ENCODE results near the gene INTS12.
"Not testable (repeated sequence)": the region's sequence is repeated elsewhere in the genome, so short reads cannot be mapped to it uniquely, and the experiment has no call there.

INTS12 gene

GRCh38 chr4:105712766-105713165 is 4.3 kb upstream of the INTS12 start:
- no peak overlapping the region for H3K4me3 Mint-ChIP-seq

GRCh38 chr4:105710678-105711077 is 2.2 kb upstream of the INTS12 start:
- H3K27ac Mint-ChIP-seq: no peak overlapping the region
- no peak for DNase-seq
- no peak overlapping the region for H3K4me3 Mint-ChIP-seq
- H3K36me3 Mint-ChIP-seq (ENCODE audit: insufficient read depth): peaks cover 6% of the 10 kb centered on the region
- no peak for ATAC-seq (replicated peaks)
- no peaks in the 10 kb centered on the region for H3K9me3 Mint-ChIP-seq
- peaks cover 17 to 25% of the 10 kb centered on the region in 2 donors for H3K4me1 Mint-ChIP-seq (ENCODE audit: low read depth in 2 of 2)
- no peaks in the 10 kb centered on the region for H3K27me3 Mint-ChIP-seq

More at GRCh38 chr4:105712766-105713165, 4.3 kb upstream of the INTS12 start:
- Mint-ChIP-seq H3K36me3 (ENCODE audit: insufficient read depth) (peaks cover 6% of the 10 kb centered on the region), H3K4me1 (ENCODE audit: low read depth in 2 of 2) (peaks cover 6 to 8% of the 10 kb centered on the region in 2 donors), H3K27ac (no peak overlapping the region), H3K27me3 (no peaks in the 10 kb centered on the region), H3K9me3 (no peaks in the 10 kb centered on the region)
- no peak for DNase-seq
- ATAC-seq (replicated peaks): no peak

- H3K27ac Mint-ChIP-seq: peak overlapping the region in 1 of 2 donors; percentile 97
- DNase-seq (no peak), ATAC-seq (replicated peaks) (no peak)
- H3K36me3 Mint-ChIP-seq (ENCODE audit: insufficient read depth): peaks cover 6% of the 10 kb centered on the region
- no peaks in the 10 kb centered on the region for H3K9me3 Mint-ChIP-seq
- H3K27me3 Mint-ChIP-seq: no peaks in the 10 kb centered on the region
- peaks cover 19 to 28% of the 10 kb centered on the region in 2 donors for H3K4me1 Mint-ChIP-seq (ENCODE audit: low read depth in 2 of 2)
- peak overlapping the region; percentile 94 to 96 for H3K4me3 Mint-ChIP-seq
Measured at GRCh38 chr4:105710012-105710600, 1.6 kb upstream of the INTS12 start.

- Mint-ChIP-seq H3K9me3 (no peaks in the 10 kb centered on the region), H3K4me1 (ENCODE audit: low read depth in 2 of 2) (peaks cover 19 to 28% of the 10 kb centered on the region in 2 donors), H3K36me3 (ENCODE audit: insufficient read depth) (peaks cover 6% of the 10 kb centered on the region), H3K27me3 (no peaks in the 10 kb centered on the region), H3K4me3 (peak overlapping the region; percentile 94 to 96), H3K27ac (peak overlapping the region; percentile 94 to 97)
- ATAC-seq (replicated peaks) (peak; percentile 18), DNase-seq (peak in 2 of 3 experiments; percentile 6 to 19)
Measured at GRCh38 chr4:105709081-105709450, 577 bp upstream of the INTS12 start.

- H3K9me3 Mint-ChIP-seq: no peaks in the 10 kb centered on the region
- DNase-seq: no peak
Measured at GRCh38 chr4:105707782-105708180, 708 bp downstream of the INTS12 start.

GRCh38 chr4:105698607-105699006 is 9.9 kb downstream of the INTS12 start:
- ATAC-seq (replicated peaks) (no peak), DNase-seq (no peak)
- H3K9me3 Mint-ChIP-seq: no peaks in the 10 kb centered on the region
- H3K27ac Mint-ChIP-seq: peak overlapping the region in 1 of 2 donors; percentile 22
- peaks cover 21% of the 10 kb centered on the region for H3K36me3 Mint-ChIP-seq (ENCODE audit: insufficient read depth)
- H3K4me1 Mint-ChIP-seq (ENCODE audit: low read depth in 2 of 2): peaks cover 8 to 11% of the 10 kb centered on the region in 2 donors
- no peaks in the 10 kb centered on the region for H3K27me3 Mint-ChIP-seq
- H3K4me3 Mint-ChIP-seq: no peak overlapping the region

More at GRCh38 chr4:105707782-105708180, 708 bp downstream of the INTS12 start:
- Mint-ChIP-seq H3K4me1 (ENCODE audit: low read depth in 2 of 2) (peaks cover 19 to 28% of the 10 kb centered on the region in 2 donors), H3K27me3 (no peaks in the 10 kb centered on the region), H3K4me3 (peak overlapping the region; percentile 94 to 96), H3K36me3 (ENCODE audit: insufficient read depth) (peaks cover 6% of the 10 kb centered on the region), H3K27ac (peak overlapping the region; percentile 94 to 97)
- ATAC-seq (replicated peaks): no peak

GRCh38 chr4:105695832-105696231 is 12.7 kb downstream of the INTS12 start:
- H3K27ac Mint-ChIP-seq; H3K4me3 Mint-ChIP-seq; ATAC-seq (replicated peaks); H3K27me3 Mint-ChIP-seq; H3K4me1 Mint-ChIP-seq (ENCODE audit: low read depth in 2 of 2); DNase-seq; H3K9me3 Mint-ChIP-seq: not testable (repeated sequence)
- H3K36me3 Mint-ChIP-seq (ENCODE audit: insufficient read depth): peaks cover 38% of the 10 kb centered on the region

- H3K36me3 Mint-ChIP-seq (ENCODE audit: insufficient read depth): peaks cover 32% of the 10 kb centered on the region
- not testable (repeated sequence) for H3K27me3 Mint-ChIP-seq; H3K9me3 Mint-ChIP-seq; H3K4me3 Mint-ChIP-seq; H3K27ac Mint-ChIP-seq; DNase-seq; ATAC-seq (replicated peaks); H3K4me1 Mint-ChIP-seq (ENCODE audit: low read depth in 2 of 2)
Measured at GRCh38 chr4:105694812-105695211, 13.7 kb downstream of the INTS12 start.

GRCh38 chr4:105686571-105686970 is 21.9 kb downstream of the INTS12 start:
- H3K27ac Mint-ChIP-seq: peak overlapping the region in 1 of 2 donors; percentile 19
- DNase-seq: no peak
- H3K36me3 Mint-ChIP-seq (ENCODE audit: insufficient read depth): peaks cover 44% of the 10 kb centered on the region

GRCh38 chr4:105683038-105683437 is 25.5 kb downstream of the INTS12 start:
- Mint-ChIP-seq H3K4me1 (ENCODE audit: low read depth in 2 of 2) (no peaks in the 10 kb centered on the region), H3K36me3 (ENCODE audit: insufficient read depth) (peaks cover 40% of the 10 kb centered on the region), H3K9me3 (no peaks in the 10 kb centered on the region), H3K27ac (no peak overlapping the region), H3K4me3 (no peak overlapping the region), H3K27me3 (no peaks in the 10 kb centered on the region)
- no peak for ATAC-seq (replicated peaks)
- no peak for DNase-seq

More at GRCh38 chr4:105686571-105686970, 21.9 kb downstream of the INTS12 start:
- ATAC-seq (replicated peaks): no peak
- H3K4me3 Mint-ChIP-seq: no peak overlapping the region
- no peaks in the 10 kb centered on the region for H3K9me3 Mint-ChIP-seq
- H3K27me3 Mint-ChIP-seq: no peaks in the 10 kb centered on the region
- no peaks in the 10 kb centered on the region for H3K4me1 Mint-ChIP-seq (ENCODE audit: low read depth in 2 of 2)

GRCh38 chr4:105679186-105679585 is 29.3 kb downstream of the INTS12 start:
- no peaks in the 10 kb centered on the region for H3K4me1 Mint-ChIP-seq (ENCODE audit: low read depth in 2 of 2)
- ATAC-seq (replicated peaks): no peak
- H3K27ac Mint-ChIP-seq: no peak overlapping the region
- H3K4me3 Mint-ChIP-seq: no peak overlapping the region
- H3K36me3 Mint-ChIP-seq (ENCODE audit: insufficient read depth): peaks cover 17% of the 10 kb centered on the region
- no peaks in the 10 kb centered on the region for H3K9me3 Mint-ChIP-seq
- DNase-seq: no peak
- no peaks in the 10 kb centered on the region for H3K27me3 Mint-ChIP-seq

GRCh38 chr4:105677709-105678108 is 30.8 kb downstream of the INTS12 start:
- DNase-seq: no peak

GRCh38 chr4:105674011-105674410 is 34.5 kb downstream of the INTS12 start:
- Mint-ChIP-seq H3K36me3 (ENCODE audit: insufficient read depth) (no peaks in the 10 kb centered on the region), H3K4me3 (no peak overlapping the region), H3K9me3 (no peaks in the 10 kb centered on the region), H3K27me3 (peaks cover 5 to 23% of the 10 kb centered on the region in 2 donors), H3K4me1 (ENCODE audit: low read depth in 2 of 2) (no peaks in the 10 kb centered on the region), H3K27ac (no peak overlapping the region)
- DNase-seq (no peak), ATAC-seq (replicated peaks) (no peak)

More at GRCh38 chr4:105677709-105678108, 30.8 kb downstream of the INTS12 start:
- Mint-ChIP-seq H3K27me3 (peaks cover 0 to 12% of the 10 kb centered on the region in 2 donors), H3K4me3 (no peak overlapping the region), H3K36me3 (ENCODE audit: insufficient read depth) (peaks cover 10% of the 10 kb centered on the region), H3K9me3 (no peaks in the 10 kb centered on the region), H3K4me1 (ENCODE audit: low read depth in 2 of 2) (no peaks in the 10 kb centered on the region), H3K27ac (no peak overlapping the region)
- no peak for ATAC-seq (replicated peaks)

- Mint-ChIP-seq H3K27ac (no peak overlapping the region), H3K9me3 (no peaks in the 10 kb centered on the region), H3K36me3 (ENCODE audit: insufficient read depth) (no peaks in the 10 kb centered on the region), H3K27me3 (peaks cover 5 to 23% of the 10 kb centered on the region in 2 donors), H3K4me3 (no peak overlapping the region), H3K4me1 (ENCODE audit: low read depth in 2 of 2) (no peaks in the 10 kb centered on the region)
- ATAC-seq (replicated peaks) (no peak), DNase-seq (no peak)
Measured at GRCh38 chr4:105671301-105671700, 37.2 kb downstream of the INTS12 start.

Measured in effector memory CD8-positive, alpha-beta T cell (primary cell).